Gastrocnemius medialis (tissue), 4 donors: ENCODE results near the gene HOXC6. TPM values are rescaled to one million over a fixed set of nuclear protein-coding genes. Genes with fewer than 3 reads are reported as not detected.

Source experiments
- ATAC-seq, 2 donors: fragments of 150-250 bp; one replicate each; pipeline ENCODE4 v1.9.1; 2016
- DNase-seq, 2 donors: peaks; one replicate each; pipeline ENCODE4 v3.0.0-alpha.2; 2019
- H3K27ac ChIP-seq, 4 donors: fragments of 200-600 bp; sonication (generic); 1 replicate in 1 of 4; 2 replicates in 3 of 4; pipeline ENCODE4 v1.5.1; 2016 to 2018; ENCODE audit warnings: mild to moderate bottlenecking in 2 of 4, moderate library complexity in 1 of 4
- H3K27me3 ChIP-seq, 3 donors: fragments of 200-600 bp; sonication (generic) in 2 of 3; 1 replicate in 1 of 3; 2 replicates in 2 of 3; pipeline versions ENCODE4 v1.5.1 to v1.6.0; 2016 to 2019; ENCODE audit warnings: mild to moderate bottlenecking in 1 of 3, moderate library complexity in 1 of 3
- H3K36me3 ChIP-seq, 2 donors: fragments of 200-600 bp; sonication (generic) in 1 of 2; one replicate each; pipeline ENCODE4 v1.5.1; 2017 to 2018
- H3K4me1 ChIP-seq, 2 donors: fragments of 200-600 bp; sonication (generic) in 1 of 2; one replicate each; pipeline ENCODE4 v1.5.1; 2016 to 2017; ENCODE audit warnings: mild to moderate bottlenecking in 2 of 2
- H3K4me3 ChIP-seq, 4 donors: fragments of 200-600 bp; sonication (generic) in 3 of 4; 1 replicate in 1 of 4; 2 replicates in 3 of 4; pipeline ENCODE4 v1.5.1; 2016 to 2019; ENCODE audit warnings: mild to moderate bottlenecking in 2 of 4
- H3K9me3 ChIP-seq, 3 donors: fragments of 200-600 bp; sonication (generic) in 2 of 3; 1 replicate in 1 of 3; 2 replicates in 2 of 3; pipeline ENCODE4 v1.5.1; 2016 to 2019
- CTCF ChIP-seq, 5 experiments: fragments of 450-650 bp in 3 of 5; fragments of 200-600 bp in 2 of 5; sonication (generic) in 2 of 5; IDR thresholded peaks in 4 of 5; conservative IDR thresholded peaks in 1 of 5; 1 replicate in 4 of 5; 2 replicates in 1 of 5; pipeline ENCODE4 v1.5.1; 2016 to 2019; ENCODE audit warnings: antibody characterized with exemption in 5 of 5, mild to moderate bottlenecking in 3 of 5, moderate library complexity in 3 of 5
- POLR2A ChIP-seq, 2 donors: fragments of 450-650 bp; IDR thresholded peaks; one replicate each; pipeline ENCODE4 v1.6.1; 2017; ENCODE audit warnings: antibody characterized with exemption in 2 of 2, mild to moderate bottlenecking in 2 of 2, moderate library complexity in 2 of 2
- in situ Hi-C, 4 donors: fragments of 200-750 bp; cut with MboI; loops; one replicate each; pipeline versions ENCODE4 v1.15.0 to v1.8.0; 2017; ENCODE audit warnings: low sequenced_read_pairs in 4 of 4
- intact Hi-C: fragments of 100-400 bp; cut with DNase I; formaldehyde crosslinking; loops from one replicate; pipeline ENCODE4 v1.15.1; 2023; ENCODE audit warnings: low total_unique reads
- total RNA-seq, 4 donors: library from RNA; depleted of rRNA; stranded (reverse); fragments of >200 nt; gene quantifications; one replicate each; pipeline versions ENCODE4 v1.1.0 to v1.2.3, GENCODE V29; 2016

Gene HOXC6
- total RNA-seq, 4 donors from 2014 or later, result 1.0 to 4.7 (median 3.8) TPM

DNA sequence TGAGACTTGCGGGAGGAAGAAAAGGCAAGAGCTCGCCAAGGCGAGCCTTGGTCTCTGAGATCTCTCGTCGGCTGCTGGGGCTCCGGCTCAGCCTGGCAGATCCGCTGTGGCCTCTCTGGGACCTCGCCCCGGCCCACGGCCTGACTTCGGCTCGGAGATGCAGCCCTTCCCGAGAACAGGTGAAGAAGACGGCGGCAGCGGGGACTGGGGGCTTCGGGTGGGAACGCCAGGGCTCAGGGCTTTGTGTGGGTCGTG, 34.3 kb upstream of the HOXC6 start:
- H3K27me3 ChIP-seq, result no peaks in the 10 kb centered on the region
- H3K36me3 ChIP-seq, result no peaks in the 10 kb centered on the region
- peaks cover 48 to 55% of the 10 kb centered on the region in 2 donors for H3K4me1 ChIP-seq
- no peak for TF ChIP-seq POLR2A (IDR thresholded peaks at IDR 0.05)
- TF ChIP-seq CTCF (IDR thresholded peaks at IDR 0.05 in 4 of 5, conservative IDR thresholded peaks at IDR 0.05 in 1 of 5), result no peak
- H3K27ac ChIP-seq, result peak overlapping the region; percentile 94 to 100 (median 98)
- H3K4me3 ChIP-seq, result peak overlapping the region; percentile 64 to 88 (median 80)
- no peaks in the 10 kb centered on the region for H3K9me3 ChIP-seq
- intact Hi-C loops (loop anchor here (10.0 kb wide), 2 partner anchors 949 to 1731 kb away; partner anchors contain the start of genes CD63 and RDH5), in situ Hi-C loops (loop anchor here in 3 of 4 donors (25.0 kb wide), 3 partner anchors 218 to 1718 kb away; partner anchors contain the start of genes GPR84 (in 2 of the 3), BLOC1S1 (in 1 of the 3), ITGA7 (in 1 of the 3) and RDH5 (in 1 of the 3))
- ATAC-seq (no peak), DNase-seq (no peak)

DNA sequence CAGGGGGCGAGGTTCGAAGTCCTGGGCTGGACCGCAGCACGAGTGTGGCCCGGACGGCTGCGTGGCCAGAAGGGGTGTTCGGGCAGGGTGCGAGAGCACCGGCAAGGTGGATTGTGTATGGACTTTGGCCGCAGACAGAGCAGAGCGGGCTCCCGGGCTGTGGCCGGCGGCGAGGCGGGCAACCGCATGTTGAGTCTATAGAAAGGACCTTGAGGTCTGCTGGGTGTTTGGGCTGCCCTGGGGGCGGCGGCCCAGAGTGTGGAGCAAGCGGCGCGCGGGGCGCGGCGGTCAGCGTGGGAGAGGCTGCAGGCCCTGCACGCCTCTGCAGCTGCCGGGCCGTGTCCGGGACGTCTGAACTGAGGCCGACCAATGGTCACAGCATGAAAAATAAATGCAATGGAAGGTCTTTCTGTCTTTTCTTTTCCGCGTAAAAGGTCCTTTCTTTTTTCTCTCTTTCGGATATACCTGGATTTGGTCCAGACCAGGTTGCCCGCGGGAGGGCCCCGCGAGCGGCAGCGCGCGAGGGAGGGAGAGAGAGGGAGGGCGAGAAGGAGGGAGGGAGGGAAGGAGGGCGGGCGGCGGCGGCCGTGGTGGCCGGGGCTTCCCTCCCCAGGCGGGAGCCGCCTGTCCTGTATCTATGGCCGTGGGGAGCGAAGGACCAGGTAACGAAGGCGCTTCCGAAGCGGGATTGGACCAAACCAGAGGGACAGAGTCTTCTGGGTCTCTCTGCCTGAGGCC, 33.8 kb upstream of the HOXC6 start:
- Histone ChIP-seq H3K4me1 (peaks cover 43 to 54% of the 10 kb centered on the region in 2 donors), H3K4me3 (peak overlapping the region; percentile 64 to 88 (median 80)), H3K36me3 (no peaks in the 10 kb centered on the region), H3K27ac (peak overlapping the region; percentile 94 to 100 (median 98)), H3K9me3 (no peaks in the 10 kb centered on the region), H3K27me3 (no peaks in the 10 kb centered on the region)
- peak; percentile 20 to 26 for ATAC-seq
- TF ChIP-seq CTCF (IDR thresholded peaks at IDR 0.05 in 4 of 5, conservative IDR thresholded peaks at IDR 0.05 in 1 of 5) (no peak), POLR2A (IDR thresholded peaks at IDR 0.05) (no peak)
- peak in 1 of 2 donors; percentile 53 for DNase-seq
- in situ Hi-C loops (loop anchor here in 3 of 4 donors (25.0 kb wide), 3 partner anchors 218 to 1718 kb away; partner anchors contain the start of genes GPR84 (in 2 of the 3), BLOC1S1 (in 1 of the 3), ITGA7 (in 1 of the 3) and RDH5 (in 1 of the 3)), intact Hi-C loops (loop anchor here (10.0 kb wide), 2 partner anchors 950 to 1730 kb away; partner anchors contain the start of genes CD63 and RDH5)

DNA sequence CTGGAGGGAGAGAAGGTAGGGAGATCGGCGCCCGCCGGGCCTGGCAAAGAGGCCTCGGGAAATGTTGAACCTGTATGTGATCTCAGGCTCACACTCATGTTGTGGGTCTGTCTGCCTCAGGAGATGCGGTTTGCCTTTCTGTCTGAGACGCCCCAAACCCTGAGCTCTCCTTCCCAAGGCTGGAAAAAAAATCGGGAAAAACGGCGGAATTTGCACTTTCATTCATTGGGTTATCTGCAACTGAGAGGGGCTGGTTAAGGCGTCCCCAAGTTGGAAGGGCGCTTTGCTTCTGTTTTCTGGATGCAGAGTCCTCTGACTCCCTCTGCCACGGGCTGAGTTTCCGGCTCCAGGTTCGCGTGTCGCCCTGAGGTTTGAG, 33.2 kb upstream of the HOXC6 start:
- DNase-seq (no peak), ATAC-seq (peak; percentile 2 to 3)
- peak overlapping the region; percentile 94 to 100 (median 98) for H3K27ac ChIP-seq
- H3K4me1 ChIP-seq, result peaks cover 37 to 49% of the 10 kb centered on the region in 2 donors
- no peaks in the 10 kb centered on the region for H3K36me3 ChIP-seq
- H3K9me3 ChIP-seq, result no peaks in the 10 kb centered on the region
- intact Hi-C loops, result loop anchor here (10.0 kb wide), 2 partner anchors 950 to 1730 kb away; partner anchors contain the start of genes CD63 and RDH5
- in situ Hi-C loops, result loop anchor here in 3 of 4 donors (25.0 kb wide), 3 partner anchors 217 to 1717 kb away; partner anchors contain the start of genes GPR84 (in 2 of the 3), BLOC1S1 (in 1 of the 3), ITGA7 (in 1 of the 3) and RDH5 (in 1 of the 3)
- TF ChIP-seq CTCF (IDR thresholded peaks at IDR 0.05 in 4 of 5, conservative IDR thresholded peaks at IDR 0.05 in 1 of 5), result no peak
- TF ChIP-seq POLR2A (IDR thresholded peaks at IDR 0.05), result no peak
- H3K27me3 ChIP-seq, result peaks cover 0 to 2% (median 0%) of the 10 kb centered on the region in 3 donors
- H3K4me3 ChIP-seq, result peak overlapping the region; percentile 64 to 88 (median 80)

DNA sequence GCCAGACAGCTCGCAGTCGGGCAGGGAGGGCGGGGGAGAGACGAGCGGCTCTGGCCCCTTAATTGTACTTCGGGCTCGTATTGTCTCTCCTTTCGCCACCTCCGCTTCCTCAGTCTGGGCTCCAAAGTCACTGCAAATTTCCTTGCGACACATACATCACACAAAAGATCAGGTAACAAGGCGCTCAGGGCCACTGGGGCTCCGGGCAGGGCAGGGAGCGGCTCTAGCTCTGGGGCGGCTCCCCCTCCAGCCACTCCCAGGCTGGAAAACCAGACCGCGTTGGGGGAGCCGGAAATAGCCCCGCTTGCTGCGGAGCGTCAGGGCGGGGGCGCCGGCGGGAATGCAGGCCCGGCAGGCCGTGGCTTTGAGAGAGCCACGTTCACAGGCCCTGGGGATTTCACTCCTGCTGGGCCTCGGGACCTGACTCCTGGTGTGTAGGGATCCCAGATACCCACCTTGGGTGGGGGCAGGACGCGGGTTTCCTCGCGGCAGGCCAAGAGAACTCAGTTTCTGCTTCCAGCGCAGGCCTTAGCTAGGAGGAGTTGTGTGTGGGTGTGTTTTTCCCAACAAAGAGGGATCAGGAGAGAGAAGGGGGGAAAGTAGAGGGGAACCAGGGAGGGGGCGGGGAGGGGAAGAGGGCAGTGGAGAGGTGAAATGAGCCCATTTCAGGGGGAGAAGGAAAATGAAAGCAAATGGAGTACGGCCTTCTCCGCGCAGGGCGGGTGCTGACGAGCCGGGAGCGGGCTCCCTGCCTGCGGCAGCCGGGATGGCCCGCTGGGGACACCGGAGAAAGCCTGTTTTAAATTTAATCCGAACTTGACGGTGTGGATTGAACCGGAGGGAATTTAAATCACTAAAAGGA, 32.6 kb upstream of the HOXC6 start:
- ATAC-seq (peak; percentile 35 to 55), DNase-seq (peak; percentile 86 to 95)
- peak overlapping the region; percentile 64 to 88 (median 80) for H3K4me3 ChIP-seq
- in situ Hi-C loops, result loop anchor here in 3 of 4 donors (25.0 kb wide), 3 partner anchors 217 to 1717 kb away; partner anchors contain the start of genes GPR84 (in 2 of the 3), BLOC1S1 (in 1 of the 3), ITGA7 (in 1 of the 3) and RDH5 (in 1 of the 3)
- H3K36me3 ChIP-seq, result no peaks in the 10 kb centered on the region
- intact Hi-C loops, result loop anchor here (10.0 kb wide), 2 partner anchors 951 to 1729 kb away; partner anchors contain the start of genes CD63 and RDH5
- peaks cover 0 to 2% (median 0%) of the 10 kb centered on the region in 3 donors for H3K27me3 ChIP-seq
- peaks cover 32 to 43% of the 10 kb centered on the region in 2 donors for H3K4me1 ChIP-seq
- peak overlapping the region; percentile 94 to 100 (median 98) for H3K27ac ChIP-seq
- no peaks in the 10 kb centered on the region for H3K9me3 ChIP-seq
- TF ChIP-seq POLR2A (IDR thresholded peaks at IDR 0.05), result peak; percentile 97 to 98
- TF ChIP-seq CTCF (IDR thresholded peaks at IDR 0.05 in 4 of 5, conservative IDR thresholded peaks at IDR 0.05 in 1 of 5), result no peak
